Loucy (cell line): ENCODE results near the gene CENPO.

Experiments
- H2AFZ ChIP-seq: fragments of 200-600 bp; sonication (generic); 2 replicates; pipeline ENCODE4 v1.6.0; 2016; ENCODE audit warnings: antibody characterized with exemption, mild to moderate bottlenecking, low read length, moderate library complexity
- H3F3A ChIP-seq: fragments of 200-600 bp; 2 replicates; pipeline ENCODE4 v1.6.0; 2016; ENCODE audit warnings: antibody characterized with exemption, low read depth, mild to moderate bottlenecking
- H3K27me3 ChIP-seq: fragments of 200-600 bp; sonication (generic); 2 replicates; pipeline ENCODE4 v1.6.1; 2014; ENCODE audit warnings: low read length, mild to moderate bottlenecking; ENCODE audit not compliant: insufficient read depth, poor library complexity, severe bottlenecking
- H3K36me3 ChIP-seq: fragments of 200-600 bp; sonication (generic); 2 replicates; pipeline ENCODE4 v1.6.1; 2016; ENCODE audit warnings: low read length; ENCODE audit not compliant: insufficient read depth
- H3K4me1 ChIP-seq: fragments of 200-600 bp; sonication (generic); 2 replicates; pipeline ENCODE4 v1.5.1; 2014; ENCODE audit warnings: low read length, mild to moderate bottlenecking; ENCODE audit not compliant: insufficient read depth, poor library complexity, severe bottlenecking
- H3K4me2 ChIP-seq: fragments of 200-600 bp; sonication (generic); 2 replicates; pipeline ENCODE4 v1.6.0; 2014; ENCODE audit warnings: antibody characterized with exemption, low read length, low read depth, mild to moderate bottlenecking; ENCODE audit not compliant: poor library complexity, severe bottlenecking
- H3K4me3 ChIP-seq: fragments of 200-600 bp; sonication (generic); 2 replicates; pipeline ENCODE4 v1.5.1; 2014; ENCODE audit warnings: low read length, mild to moderate bottlenecking, mixed read lengths; ENCODE audit not compliant: poor library complexity, severe bottlenecking
- H3K79me2 ChIP-seq: fragments of 200-600 bp; sonication (generic); 2 replicates; pipeline ENCODE4 v1.6.1; 2014; ENCODE audit warnings: low read length; ENCODE audit not compliant: insufficient read depth
- H3K9ac ChIP-seq: fragments of 200-600 bp; sonication (generic); 2 replicates; pipeline ENCODE4 v1.6.0; 2014; ENCODE audit warnings: mild to moderate bottlenecking, low read depth, low read length, moderate library complexity; ENCODE audit not compliant: poor library complexity, severe bottlenecking
- H3K9me2 ChIP-seq: fragments of 200-600 bp; sonication (generic); replicated peaks from 2 replicates; pipeline ENCODE4 v1.6.1; 2016; ENCODE audit warnings: low read depth, low read length, mixed read lengths
- H3K9me3 ChIP-seq: fragments of 200-600 bp; sonication (generic); 2 replicates; pipeline ENCODE4 v1.6.1; 2014; ENCODE audit warnings: mild to moderate bottlenecking, antibody characterized with exemption, low read length, low read depth; ENCODE audit not compliant: insufficient read depth
- H4K20me1 ChIP-seq: fragments of 200-600 bp; sonication (generic); 2 replicates; pipeline ENCODE4 v1.6.0; 2014; ENCODE audit warnings: antibody characterized with exemption, low read length, mild to moderate bottlenecking; ENCODE audit not compliant: insufficient read depth, poor library complexity, severe bottlenecking
- CTCF ChIP-seq: fragments of 200-600 bp; sonication (generic); conservative IDR thresholded peaks from 2 replicates; pipeline ENCODE4 v1.5.1; 2014; ENCODE audit warnings: mild to moderate bottlenecking, antibody characterized with exemption, low read length
- EZH2phosphoT487 ChIP-seq: fragments of 200-600 bp; IDR thresholded peaks from 2 replicates; pipeline ENCODE4 v1.6.1; 2018; ENCODE audit warnings: antibody characterized with exemption, mild to moderate bottlenecking, moderate library complexity, borderline replicate concordance

The CENPO gene

GRCh38 chr2:24814516-24814915 lies 21.3 kb downstream of the CENPO start:
- TF ChIP-seq CTCF (no peak), EZH2phosphoT487 (no peak)
- Histone ChIP-seq H3K4me1 (no peaks in the 10 kb centered on the region), H3K36me3 (peaks cover 69% of the 10 kb centered on the region), H3K79me2 (peaks cover 51% of the 10 kb centered on the region), H3K9ac (no peak overlapping the region), H2AFZ (no peak overlapping the region), H3F3A (no peaks in the 10 kb centered on the region), H3K4me3 (no peak overlapping the region), H3K27me3 (no peaks in the 10 kb centered on the region), H3K9me2 (no peaks in the 10 kb centered on the region), H3K4me2 (no peak overlapping the region), H4K20me1 (peaks cover 2% of the 10 kb centered on the region), H3K9me3 (no peaks in the 10 kb centered on the region)

- Histone ChIP-seq H4K20me1 (no peaks in the 10 kb centered on the region), H3K9me3 (no peaks in the 10 kb centered on the region), H3F3A (no peaks in the 10 kb centered on the region), H3K36me3 (peaks cover 72% of the 10 kb centered on the region), H3K9ac (no peak overlapping the region), H3K27me3 (no peaks in the 10 kb centered on the region), H3K4me1 (no peaks in the 10 kb centered on the region), H3K4me2 (no peak overlapping the region), H3K4me3 (no peak overlapping the region), H2AFZ (no peak overlapping the region), H3K9me2 (no peaks in the 10 kb centered on the region), H3K79me2 (peaks cover 45% of the 10 kb centered on the region)
- no peak for TF ChIP-seq CTCF
- no peak for TF ChIP-seq EZH2phosphoT487
These were observed 21.9 kb downstream of the CENPO start for GRCh38 chr2:24815171-24815570.

GRCh38 chr2:24816404-24816803 lies 23.2 kb downstream of the CENPO start:
- H3K27me3 ChIP-seq: no peaks in the 10 kb centered on the region
- no peaks in the 10 kb centered on the region for H3F3A ChIP-seq
- peaks cover 35% of the 10 kb centered on the region for H3K79me2 ChIP-seq
- H3K9ac ChIP-seq: no peak overlapping the region
- H3K4me2 ChIP-seq: no peak overlapping the region
- no peak overlapping the region for H2AFZ ChIP-seq
- H3K9me3 ChIP-seq: no peaks in the 10 kb centered on the region
- no peaks in the 10 kb centered on the region for H4K20me1 ChIP-seq
- no peaks in the 10 kb centered on the region for H3K4me1 ChIP-seq
- H3K9me2 ChIP-seq: no peaks in the 10 kb centered on the region
- peaks cover 85% of the 10 kb centered on the region for H3K36me3 ChIP-seq
- H3K4me3 ChIP-seq: no peak overlapping the region
- TF ChIP-seq EZH2phosphoT487: no peak
- TF ChIP-seq CTCF: no peak
